Measurements from ENCODE around the gene PDLIM1. TPM values are rescaled to one million over a fixed set of nuclear protein-coding genes. Genes with fewer than 3 reads are reported as not detected.

Gene PDLIM1
- total and polyA plus RNA-seq, 9 of the 15 experiments (the other 6 are each of a cell fraction or from before 2014, with no cell fraction given): 19.8 to 164 (median 39.1) TPM

DNA sequence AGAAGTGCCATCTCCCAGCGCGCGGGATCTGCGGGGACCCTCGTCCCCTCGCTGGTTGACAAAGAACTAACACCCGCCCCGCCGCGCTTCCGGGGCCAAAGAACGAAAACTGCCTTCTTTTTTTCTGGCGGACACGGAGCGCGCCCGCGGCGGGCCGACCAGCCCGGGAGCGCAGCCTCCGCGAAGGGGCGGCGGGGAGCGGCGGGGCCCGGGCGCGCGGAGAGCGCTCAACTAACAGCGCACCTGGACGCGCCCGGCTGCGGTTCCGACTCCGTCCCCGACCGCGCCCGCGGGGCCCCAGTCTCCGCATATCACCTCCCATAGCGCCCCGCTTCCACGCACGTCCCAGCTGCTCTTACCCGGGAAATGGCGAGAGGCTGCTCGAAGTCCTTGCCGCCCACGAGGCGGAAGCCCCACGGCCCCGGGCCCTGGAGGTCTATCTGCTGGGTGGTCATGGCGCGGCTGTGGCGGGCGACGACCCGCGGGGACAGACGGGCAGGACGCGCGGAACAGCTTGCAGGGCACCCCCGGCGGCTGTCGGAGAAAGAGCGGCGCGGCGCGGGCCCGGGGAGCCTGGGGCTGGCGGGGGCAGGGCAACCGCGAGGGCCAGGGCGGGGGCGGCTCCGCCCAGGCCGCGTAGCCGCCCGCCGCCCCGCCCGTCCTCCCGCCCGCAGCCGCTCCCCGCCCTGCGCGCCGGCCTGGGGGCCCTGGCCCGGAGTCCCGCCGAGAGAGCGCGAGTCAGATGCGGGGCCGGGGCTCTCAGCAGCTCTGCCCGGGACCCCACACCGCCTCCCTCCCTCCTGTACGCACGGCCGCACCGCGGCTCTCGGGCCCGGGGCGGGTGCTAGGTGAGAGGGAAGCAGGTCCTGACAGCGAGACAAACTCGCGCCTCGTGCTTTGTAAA is at the start of gene PDLIM1 (continued):
- TF ChIP-seq, protein P1, sequence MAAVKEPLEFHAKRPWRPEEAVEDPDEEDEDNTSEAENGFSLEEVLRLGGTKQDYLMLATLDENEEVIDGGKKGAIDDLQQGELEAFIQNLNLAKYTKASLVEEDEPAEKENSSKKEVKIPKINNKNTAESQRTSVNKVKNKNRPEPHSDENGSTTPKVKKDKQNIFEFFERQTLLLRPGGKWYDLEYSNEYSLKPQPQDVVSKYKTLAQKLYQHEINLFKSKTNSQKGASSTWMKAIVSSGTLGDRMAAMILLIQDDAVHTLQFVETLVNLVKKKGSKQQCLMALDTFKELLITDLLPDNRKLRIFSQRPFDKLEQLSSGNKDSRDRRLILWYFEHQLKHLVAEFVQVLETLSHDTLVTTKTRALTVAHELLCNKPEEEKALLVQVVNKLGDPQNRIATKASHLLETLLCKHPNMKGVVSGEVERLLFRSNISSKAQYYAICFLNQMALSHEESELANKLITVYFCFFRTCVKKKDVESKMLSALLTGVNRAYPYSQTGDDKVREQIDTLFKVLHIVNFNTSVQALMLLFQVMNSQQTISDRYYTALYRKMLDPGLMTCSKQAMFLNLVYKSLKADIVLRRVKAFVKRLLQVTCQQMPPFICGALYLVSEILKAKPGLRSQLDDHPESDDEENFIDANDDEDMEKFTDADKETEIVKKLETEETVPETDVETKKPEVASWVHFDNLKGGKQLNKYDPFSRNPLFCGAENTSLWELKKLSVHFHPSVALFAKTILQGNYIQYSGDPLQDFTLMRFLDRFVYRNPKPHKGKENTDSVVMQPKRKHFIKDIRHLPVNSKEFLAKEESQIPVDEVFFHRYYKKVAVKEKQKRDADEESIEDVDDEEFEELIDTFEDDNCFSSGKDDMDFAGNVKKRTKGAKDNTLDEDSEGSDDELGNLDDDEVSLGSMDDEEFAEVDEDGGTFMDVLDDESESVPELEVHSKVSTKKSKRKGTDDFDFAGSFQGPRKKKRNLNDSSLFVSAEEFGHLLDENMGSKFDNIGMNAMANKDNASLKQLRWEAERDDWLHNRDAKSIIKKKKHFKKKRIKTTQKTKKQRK (IDR thresholded peaks at IDR 0.05; ENCODE audit: borderline replicate concordance, low read depth, low read length): no peak
- TF ChIP-seq MYC (IDR thresholded peaks at IDR 0.05; ENCODE audit: low read depth, low read length): peak; percentile 11; the same call in 1 of the 2 replicates
- no peak for TF ChIP-seq MYC (CRISPR knock-in tag; IDR thresholded peaks at IDR 0.05; ENCODE audit: borderline replicate concordance, low read depth)
- TF ChIP-seq CBX5 (IDR thresholded peaks at IDR 0.05; ENCODE audit: borderline replicate concordance, low read depth): 0 out of 2 replicates have a peak, but pooled peaks have one; percentile 13
- no peak for TF ChIP-seq ZNF23 (CRISPR knock-in tag; IDR thresholded peaks at IDR 0.05)
- TF ChIP-seq PHF21A (IDR thresholded peaks at IDR 0.05; ENCODE audit: borderline replicate concordance, low read depth): no peak
- TF ChIP-seq TBP (optimal IDR thresholded peaks at IDR 0.05; ENCODE audit: low read depth, low read length): peak; percentile 76
- TF ChIP-seq, protein P2, sequence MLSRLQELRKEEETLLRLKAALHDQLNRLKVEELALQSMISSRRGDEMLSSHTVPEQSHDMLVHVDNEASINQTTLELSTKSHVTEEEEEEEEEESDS (CRISPR knock-in tag; IDR thresholded peaks at IDR 0.05): no peak
- TF ChIP-seq CXXC5 (CRISPR knock-in tag; IDR thresholded peaks at IDR 0.05): peak; percentile 69; the same call in 1 of the 2 replicates
- TF ChIP-seq PHF20 (IDR thresholded peaks at IDR 0.05; ENCODE audit: partially characterized antibody): no peak
- no peak for TF ChIP-seq FOXJ2 (tag; IDR thresholded peaks at IDR 0.05)
- TF ChIP-seq CREB1 (IDR thresholded peaks at IDR 0.05): no peak
- peak; percentile 43; the same call in 1 of the 2 replicates for TF ChIP-seq CREB1 (CRISPR knock-in tag; IDR thresholded peaks at IDR 0.05)
- TF ChIP-seq SPI1 (IDR thresholded peaks at IDR 0.05; ENCODE audit: borderline replicate concordance, low read depth, low read length): no peak
- TF ChIP-seq BRD9 (IDR thresholded peaks at IDR 0.05; ENCODE audit: low read depth, partially characterized antibody): no peak
- no peak for TF ChIP-seq ZNF146 (CRISPR knock-in tag; IDR thresholded peaks at IDR 0.05; ENCODE audit: unreplicated experiment)
- TF ChIP-seq, protein P3, sequence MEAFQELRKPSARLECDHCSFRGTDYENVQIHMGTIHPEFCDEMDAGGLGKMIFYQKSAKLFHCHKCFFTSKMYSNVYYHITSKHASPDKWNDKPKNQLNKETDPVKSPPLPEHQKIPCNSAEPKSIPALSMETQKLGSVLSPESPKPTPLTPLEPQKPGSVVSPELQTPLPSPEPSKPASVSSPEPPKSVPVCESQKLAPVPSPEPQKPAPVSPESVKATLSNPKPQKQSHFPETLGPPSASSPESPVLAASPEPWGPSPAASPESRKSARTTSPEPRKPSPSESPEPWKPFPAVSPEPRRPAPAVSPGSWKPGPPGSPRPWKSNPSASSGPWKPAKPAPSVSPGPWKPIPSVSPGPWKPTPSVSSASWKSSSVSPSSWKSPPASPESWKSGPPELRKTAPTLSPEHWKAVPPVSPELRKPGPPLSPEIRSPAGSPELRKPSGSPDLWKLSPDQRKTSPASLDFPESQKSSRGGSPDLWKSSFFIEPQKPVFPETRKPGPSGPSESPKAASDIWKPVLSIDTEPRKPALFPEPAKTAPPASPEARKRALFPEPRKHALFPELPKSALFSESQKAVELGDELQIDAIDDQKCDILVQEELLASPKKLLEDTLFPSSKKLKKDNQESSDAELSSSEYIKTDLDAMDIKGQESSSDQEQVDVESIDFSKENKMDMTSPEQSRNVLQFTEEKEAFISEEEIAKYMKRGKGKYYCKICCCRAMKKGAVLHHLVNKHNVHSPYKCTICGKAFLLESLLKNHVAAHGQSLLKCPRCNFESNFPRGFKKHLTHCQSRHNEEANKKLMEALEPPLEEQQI (IDR thresholded peaks at IDR 0.05): no peak

Measured in K562 (cell line).